HK-2 (cell line): Measurements from ENCODE around the gene ARID5B.

Source experiments
- DNase-seq: peaks from one replicate; pipeline ENCODE4 v3.0.0-alpha.2; 2018; ENCODE audit not compliant: unreplicated experiment

Gene ARID5B

DNA sequence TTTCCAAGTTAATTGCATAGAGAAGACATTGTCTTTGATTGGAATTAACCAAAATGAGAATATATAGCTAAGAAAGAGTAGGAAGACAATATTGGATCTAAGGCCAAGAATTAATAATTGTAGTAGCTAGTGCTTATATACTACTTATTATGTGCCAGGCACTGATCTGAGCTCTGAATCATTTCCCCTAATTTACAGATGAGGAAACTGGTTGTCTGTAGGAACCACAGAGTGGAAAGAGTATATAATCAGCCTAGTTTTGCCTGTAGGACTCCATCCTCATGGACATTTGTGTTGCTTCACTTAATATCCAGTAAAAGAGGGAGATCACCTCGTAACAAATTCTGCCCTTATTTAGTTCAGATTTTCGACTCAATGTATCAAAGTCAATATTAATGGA, 127.9 kb downstream of the ARID5B start:
- no peak for DNase-seq

DNA sequence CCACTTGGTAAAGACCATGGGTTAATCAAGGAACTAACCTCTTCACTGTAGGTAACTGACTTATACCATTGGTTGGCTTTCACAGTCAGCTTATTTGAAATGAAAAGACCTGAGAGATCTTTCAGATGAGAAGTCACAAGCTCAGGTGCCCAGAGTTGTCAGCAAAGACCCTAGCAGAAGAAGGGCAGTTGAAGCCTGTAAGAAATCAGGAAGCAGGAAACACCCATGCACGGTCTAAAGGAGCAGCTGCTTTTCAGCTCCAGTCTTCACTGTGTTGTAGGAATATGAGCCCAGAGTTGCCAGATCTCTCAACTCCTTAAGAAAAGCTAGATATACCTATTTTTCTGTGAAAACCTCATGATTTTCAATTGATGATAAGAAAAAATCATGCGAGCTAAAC, 130.0 kb downstream of the ARID5B start:
- no peak for DNase-seq

- DNase-seq = no peak
Observed at GRCh38 chr10:62033125-62033524, 131.6 kb downstream of the ARID5B start.

DNA sequence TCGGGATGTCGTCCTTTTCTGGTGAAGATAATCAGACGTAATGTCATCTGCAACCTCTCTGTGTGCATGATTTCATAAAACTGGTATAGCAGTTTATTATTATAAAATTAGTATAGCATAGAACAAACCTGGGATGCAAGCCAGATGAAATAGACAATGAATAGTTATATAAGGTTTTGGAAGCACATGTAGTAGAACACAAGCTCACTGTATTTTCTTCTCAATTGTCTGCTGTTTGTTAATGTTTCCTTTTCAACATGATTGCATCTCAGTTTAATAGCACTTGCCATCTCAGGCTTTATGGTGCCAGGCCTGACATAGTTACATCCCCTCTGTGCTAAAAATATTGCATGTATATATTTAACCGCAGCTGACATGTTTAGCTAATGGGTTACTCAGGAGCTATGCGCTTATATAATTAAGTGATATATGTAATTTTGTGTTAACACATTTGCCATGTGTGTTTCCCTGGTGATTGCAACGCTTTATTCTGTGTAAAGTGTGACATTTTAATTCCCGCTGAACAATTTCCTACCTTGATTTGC, 132.7 kb downstream of the ARID5B start:
- no peak for DNase-seq

GRCh38 chr10:62036186-62037081, 134.9 kb downstream of the ARID5B start:
- DNase-seq = no peak

DNA sequence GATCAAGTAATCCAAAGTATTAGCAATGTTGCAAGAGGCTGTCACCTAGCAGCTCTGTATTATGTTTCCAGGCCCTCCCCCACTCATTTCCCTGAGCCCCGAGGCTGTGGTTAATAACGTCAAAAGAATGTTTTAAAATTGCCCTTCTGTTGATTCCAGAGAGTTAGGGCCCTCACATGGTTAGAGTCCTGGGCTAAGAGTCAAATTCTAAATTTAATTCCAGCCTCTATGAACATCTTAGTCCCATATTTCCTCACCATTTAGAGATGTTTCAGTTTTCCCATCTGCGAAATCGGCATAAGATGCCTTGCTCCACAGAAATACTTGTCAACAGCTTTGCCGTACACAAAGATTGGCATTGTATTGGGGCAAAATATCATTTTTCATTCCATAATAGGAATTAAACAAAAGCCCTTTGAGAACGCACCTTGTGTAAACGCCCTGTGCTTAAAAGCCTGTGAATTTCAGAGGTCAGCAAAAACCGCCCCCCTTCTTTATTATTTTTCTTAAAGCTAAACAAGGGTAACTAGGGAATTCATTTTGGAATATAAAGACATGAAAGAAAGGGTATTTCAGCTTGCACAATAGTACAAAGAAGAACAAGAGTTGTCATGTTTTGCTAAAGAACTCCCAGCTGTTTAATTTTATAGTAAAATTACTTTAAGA, 135.8 kb downstream of the ARID5B start:
- DNase-seq = no peak

GRCh38 chr10:62037890-62038608, 136.6 kb downstream of the ARID5B start:
- no peak for DNase-seq

DNA sequence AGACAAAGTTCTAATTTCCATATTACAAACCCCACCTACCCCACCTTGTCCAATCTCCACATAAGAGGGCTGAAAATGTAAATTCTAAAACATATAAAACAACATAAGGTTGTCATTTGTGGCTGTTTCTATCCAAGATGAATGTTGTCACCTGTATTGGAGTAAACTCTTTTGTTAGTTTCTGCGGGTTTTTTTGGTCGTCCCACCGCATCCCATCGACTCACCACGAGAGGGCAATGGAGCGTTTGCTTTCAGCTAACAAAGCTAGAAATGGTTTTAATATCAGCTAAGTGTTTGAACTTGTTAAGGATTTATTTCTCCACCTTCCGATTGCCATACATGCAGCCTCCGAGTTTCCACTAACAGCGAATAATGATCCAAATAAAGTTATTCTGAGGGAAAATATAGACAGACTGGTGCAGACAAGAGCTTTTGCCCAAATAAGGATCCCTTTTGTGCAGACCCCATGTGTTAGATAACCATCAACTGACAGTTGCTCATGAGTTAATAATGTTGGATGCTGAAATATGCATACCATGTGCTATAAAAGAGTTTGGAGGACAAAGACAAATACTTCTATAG, 137.2 kb downstream of the ARID5B start:
- peak; percentile 62 for DNase-seq

DNA sequence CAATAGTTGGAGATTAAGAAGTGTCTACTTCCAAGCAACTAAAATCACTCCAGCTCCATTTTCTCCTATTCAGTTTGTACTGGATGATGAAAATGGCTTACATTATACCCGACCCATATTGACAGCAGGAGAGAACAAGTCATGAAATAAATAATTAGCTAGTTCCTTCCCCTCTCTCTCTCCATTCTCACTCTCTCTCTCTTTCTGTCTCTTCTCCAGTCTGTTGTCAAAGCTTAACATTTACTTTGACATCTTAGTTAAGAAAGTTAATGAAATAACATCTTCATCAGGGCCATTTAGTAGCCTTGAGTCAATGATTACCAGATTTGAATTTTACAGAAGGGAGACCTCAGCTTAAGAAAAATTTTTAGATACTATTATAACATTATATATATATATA, 138.5 kb downstream of the ARID5B start:
- no peak for DNase-seq

DNA sequence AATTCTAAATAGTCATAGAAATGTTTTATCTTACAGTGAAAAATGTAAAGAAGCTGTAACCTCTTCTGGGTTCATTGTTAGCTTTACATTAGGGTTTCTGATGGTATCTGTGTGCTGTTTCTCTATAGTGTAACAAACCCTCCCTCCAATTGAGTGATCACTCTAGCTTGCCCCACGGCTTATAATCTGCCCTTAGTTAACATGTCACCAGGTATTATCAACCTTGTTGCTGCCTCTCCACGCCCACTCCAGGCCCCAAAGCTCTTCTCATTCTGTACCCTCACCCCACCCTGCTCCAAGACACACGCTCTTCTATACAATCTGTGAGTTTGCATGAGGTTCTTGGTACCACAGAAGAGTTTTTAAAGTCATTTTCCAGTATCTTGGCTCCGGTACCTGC, 139.4 kb downstream of the ARID5B start:
- no peak for DNase-seq

- no peak for DNase-seq
Observed at GRCh38 chr10:62043421-62044021, 142.0 kb downstream of the ARID5B start.

DNA sequence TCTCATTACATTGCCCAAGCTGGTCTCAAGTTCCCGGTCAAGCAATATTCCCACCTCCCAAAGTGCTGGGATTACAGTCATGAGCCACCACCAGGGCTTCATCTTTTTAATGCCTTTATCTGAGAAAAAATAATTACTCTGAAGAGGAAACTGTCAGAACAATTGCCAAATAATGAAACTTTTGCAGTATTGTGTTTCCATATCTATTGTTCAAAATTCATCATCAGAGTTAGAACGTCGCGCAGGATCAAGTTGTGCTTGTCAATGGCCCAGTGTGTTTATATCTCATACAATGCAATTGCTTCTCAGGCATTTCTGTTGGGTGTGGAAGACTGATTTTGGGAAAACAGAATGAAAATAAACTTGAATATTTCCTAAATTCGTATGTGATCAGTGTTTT, 143.1 kb downstream of the ARID5B start:
- DNase-seq = no peak

DNA sequence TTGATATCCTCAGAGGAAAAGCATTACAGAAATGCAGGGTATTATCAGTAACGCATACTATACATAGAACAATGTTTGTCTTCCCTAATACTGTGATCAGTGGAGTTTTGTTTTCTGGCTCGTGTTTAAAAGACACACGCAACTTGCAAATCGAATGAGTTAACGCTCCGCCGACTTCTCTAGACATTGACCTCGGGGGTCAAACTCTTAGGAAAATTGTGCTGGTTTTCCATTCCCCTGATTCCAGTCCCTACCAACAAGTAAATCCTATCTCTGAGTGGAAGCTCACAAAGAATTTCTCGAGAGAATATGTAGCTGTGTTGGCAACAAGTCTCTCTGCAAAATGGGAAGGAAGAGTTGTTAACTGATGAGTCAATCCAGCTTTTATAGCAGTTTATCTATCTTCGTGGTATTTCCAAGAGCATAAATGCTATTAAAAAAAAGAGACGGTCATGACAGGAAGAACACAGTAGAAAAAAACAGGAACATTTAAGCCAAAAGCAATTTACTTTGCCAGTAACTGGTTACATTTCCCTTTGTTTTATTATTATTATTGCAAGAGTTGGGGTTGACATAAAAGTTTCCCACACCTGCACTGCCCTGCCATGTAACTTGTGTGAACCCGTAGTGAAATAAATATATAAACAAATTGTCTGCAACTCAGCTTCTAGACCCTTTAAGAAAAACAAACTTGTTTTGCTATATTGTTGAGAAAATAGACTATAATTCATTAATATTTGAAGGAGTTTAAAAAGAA, 144.4 kb downstream of the ARID5B start:
- no peak for DNase-seq

DNA sequence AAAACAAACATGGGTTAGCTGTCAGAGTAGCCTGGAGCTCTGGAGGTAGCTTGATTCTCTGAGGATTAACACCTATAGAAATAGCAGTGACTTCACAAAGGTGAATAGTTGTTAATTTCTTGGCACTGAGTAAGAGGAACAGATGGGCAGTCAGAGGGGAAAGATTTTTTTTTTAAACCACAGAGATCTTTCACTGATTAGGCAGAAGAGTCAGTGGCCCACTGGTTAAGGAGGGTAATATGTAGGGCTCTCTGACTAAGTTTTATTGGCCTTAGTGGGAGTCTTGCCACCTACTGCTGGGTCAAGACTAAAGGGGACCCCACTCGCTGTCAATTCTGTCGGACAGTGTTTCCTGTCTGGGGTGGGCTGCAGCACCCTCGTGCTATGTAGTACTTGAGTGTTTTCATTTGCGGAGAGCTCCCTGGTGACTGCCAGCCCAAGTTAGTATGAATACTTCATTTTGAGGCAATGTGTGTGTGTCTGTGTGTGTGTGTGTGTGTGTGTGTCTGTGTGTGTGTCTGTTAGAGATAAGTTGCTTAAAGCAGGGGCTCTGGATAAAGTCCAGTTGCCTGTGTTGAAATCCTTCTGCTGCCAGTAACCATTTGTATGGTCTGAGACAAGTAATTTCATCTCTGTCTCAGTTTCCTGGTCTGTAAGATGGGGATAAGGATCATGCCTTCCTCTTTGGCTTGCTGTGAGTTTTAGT, 145.2 kb downstream of the ARID5B start:
- no peak for DNase-seq

GRCh38 chr10:62047228-62047892, 145.9 kb downstream of the ARID5B start:
- DNase-seq = no peak

GRCh38 chr10:62047960-62048383, 146.5 kb downstream of the ARID5B start:
- DNase-seq = no peak

DNA sequence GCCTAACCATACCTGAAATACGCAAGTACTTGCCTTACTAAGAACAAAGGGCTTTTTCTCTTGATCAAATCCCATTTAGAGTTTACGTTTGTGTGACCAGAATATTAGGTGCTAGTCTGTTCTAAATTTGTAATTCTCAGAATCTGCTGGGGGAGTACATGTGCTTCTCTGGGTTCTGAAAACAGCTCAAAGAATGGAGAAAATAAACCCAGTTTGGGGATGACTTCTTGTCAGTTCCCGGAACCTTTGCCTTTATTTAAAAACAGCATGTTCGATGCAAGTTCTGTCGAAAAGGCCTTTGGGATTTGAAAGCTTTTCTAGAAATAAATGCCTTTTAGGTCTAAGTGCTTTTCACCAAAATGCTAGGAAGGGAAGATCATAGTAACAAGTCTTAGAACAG, 147.0 kb downstream of the ARID5B start:
- no peak for DNase-seq

- peak; percentile 92 for DNase-seq
Observed at GRCh38 chr10:62048919-62049623, 147.6 kb downstream of the ARID5B start.
